Endodermal cell (in vitro differentiated cells): ENCODE data around the gene ANKRD29. TPM values are rescaled to one million over a fixed set of nuclear protein-coding genes. Genes with fewer than 3 reads are reported as not detected.

Source experiments
- DNase-seq: peaks from one replicate; pipeline ENCODE4 v3.0.0-alpha.2; 2017
- H3K27ac ChIP-seq: 2 replicates; pipeline ENCODE4 v1.5.1; 2013; ENCODE audit warnings: mild to moderate bottlenecking, low read depth, low read length, moderate library complexity
- H3K27me3 ChIP-seq: 2 replicates; pipeline ENCODE4 v1.6.1; 2013; ENCODE audit warnings: mild to moderate bottlenecking, low read length, moderate library complexity; ENCODE audit not compliant: insufficient read depth, control insufficient read depth, poor library complexity, severe bottlenecking
- H3K36me3 ChIP-seq: 2 replicates; pipeline ENCODE4 v1.7.0; 2013; ENCODE audit warnings: mild to moderate bottlenecking, low read length, moderate library complexity; ENCODE audit not compliant: control insufficient read depth, insufficient read depth
- H3K4me1 ChIP-seq: one replicate; pipeline ENCODE4 v1.7.0; 2013; ENCODE audit warnings: low read length; ENCODE audit not compliant: control insufficient read depth, insufficient read depth
- H3K4me3 ChIP-seq: 2 replicates; pipeline ENCODE4 v1.5.1; 2013; ENCODE audit warnings: mild to moderate bottlenecking, low read length, moderate library complexity
- H3K9ac ChIP-seq: 2 replicates; pipeline ENCODE4 v1.6.1; 2013; ENCODE audit warnings: mild to moderate bottlenecking, low read length, moderate library complexity; ENCODE audit not compliant: poor library complexity, severe bottlenecking; ENCODE audit errors: extremely low read depth
- H3K9me3 ChIP-seq: 2 replicates; pipeline ENCODE4 v1.6.1; 2013; ENCODE audit warnings: mild to moderate bottlenecking, low read length, moderate library complexity; ENCODE audit not compliant: control insufficient read depth
- H3K27ac Mint-ChIP-seq: 2 replicates; pipeline ENCODE4 v1.8.0; 2020; ENCODE audit warnings: mixed read lengths
- H3K27me3 Mint-ChIP-seq: 2 replicates; pipeline ENCODE4 v1.8.0; 2021; ENCODE audit warnings: mild to moderate bottlenecking, mixed read lengths; ENCODE audit not compliant: insufficient read depth
- H3K36me3 Mint-ChIP-seq: 2 replicates; pipeline ENCODE4 v1.8.0; 2020; ENCODE audit warnings: low read depth, mixed read lengths
- H3K4me1 Mint-ChIP-seq: 2 replicates; pipeline ENCODE4 v1.8.0; 2020; ENCODE audit warnings: mixed read lengths
- H3K4me3 Mint-ChIP-seq: 2 replicates; pipeline ENCODE4 v1.8.0; 2020; ENCODE audit warnings: mild to moderate bottlenecking, moderate library complexity, mixed read lengths
- H3K9me3 Mint-ChIP-seq: 2 replicates; pipeline ENCODE4 v1.8.0; 2020; ENCODE audit warnings: mild to moderate bottlenecking, mixed read lengths
- CTCF ChIP-seq: fragments of 200-600 bp; sonication (generic); conservative IDR thresholded peaks from 2 replicates; pipeline ENCODE4 v1.5.0; 2021; ENCODE audit warnings: antibody characterized with exemption, mild to moderate bottlenecking
- WGBS, 2 experiments: methylation state at CpG; one replicate each; pipeline versions ENCODE4 v1.1.5 to v1.1.7; 2013; ENCODE audit warnings: missing lambda C conversion rate in 2 of 2, mixed read lengths in 1 of 2; ENCODE audit not compliant: insufficient coverage in 1 of 2, insufficient read length in 1 of 2; 5-methylcytosine and 5-hydroxymethylcytosine counted together
- total RNA-seq, 2 donors: library from RNA; stranded (reverse); fragmentation: NEBNext Ultra II Directional in 1 of 2; extraction: Animal tissue kit (Norgen Biotek cat#: 25700) in 1 of 2; gene quantifications; 2 replicates in 1 of 2; 3 replicates in 1 of 2; pipeline ENCODE4 v1.2.1, GENCODE V29; 2021

The ANKRD29 gene
- total RNA-seq, 2 donors from 2014 or later = 0.44 to 0.73 TPM

- 0 to 1% methylated on average over 3 to 14 of the region's 14 CpGs for WGBS, 2 experiments
- Mint-ChIP-seq H3K9me3 (no peaks in the 10 kb centered on the region), H3K4me1 (peaks cover 16% of the 10 kb centered on the region), H3K27me3 (peaks cover 13% of the 10 kb centered on the region), H3K36me3 (no peaks in the 10 kb centered on the region), H3K27ac (peak overlapping the region; percentile 94), H3K4me3 (peak overlapping the region; percentile 86)
- Histone ChIP-seq H3K4me1 (no peaks in the 10 kb centered on the region), H3K36me3 (no peaks in the 10 kb centered on the region), H3K27ac (peak overlapping the region; percentile 99), H3K27me3 (no peaks in the 10 kb centered on the region), H3K9me3 (no peaks in the 10 kb centered on the region), H3K9ac (peak overlapping the region; percentile 96), H3K4me3 (peak overlapping the region; percentile 99)
- TF ChIP-seq CTCF = no peak
- no peak for DNase-seq
Observed at GRCh38 chr18:23585897-23586248, 76.8 kb downstream of the ANKRD29 start.

GRCh38 chr18:23585007-23585871, 77.5 kb downstream of the ANKRD29 start:
- DNase-seq = peak; percentile 66
- Histone ChIP-seq H3K27ac (no peak overlapping the region), H3K27me3 (no peaks in the 10 kb centered on the region), H3K9me3 (no peaks in the 10 kb centered on the region), H3K9ac (peak overlapping the region; percentile 96), H3K4me3 (peak overlapping the region; percentile 99), H3K4me1 (no peaks in the 10 kb centered on the region), H3K36me3 (peaks cover 5% of the 10 kb centered on the region)
- H3K27ac Mint-ChIP-seq = peak overlapping the region; percentile 94
- no peaks in the 10 kb centered on the region for H3K36me3 Mint-ChIP-seq
- H3K27me3 Mint-ChIP-seq = peaks cover 13% of the 10 kb centered on the region
- no peaks in the 10 kb centered on the region for H3K9me3 Mint-ChIP-seq
- H3K4me3 Mint-ChIP-seq = peak overlapping the region; percentile 86
- TF ChIP-seq CTCF = no peak
- H3K4me1 Mint-ChIP-seq = peaks cover 21% of the 10 kb centered on the region
- WGBS, 2 experiments = 31 to 38% methylated on average over 10 to 19 of the region's 19 CpGs

GRCh38 chr18:23584019-23584983, 78.4 kb downstream of the ANKRD29 start:
- no peaks in the 10 kb centered on the region for H3K4me1 ChIP-seq
- no peaks in the 10 kb centered on the region for H3K9me3 ChIP-seq
- H3K4me3 ChIP-seq = no peak overlapping the region
- H3K27ac ChIP-seq = peak overlapping the region; percentile 2
- no peaks in the 10 kb centered on the region for H3K9me3 Mint-ChIP-seq
- no peak overlapping the region for H3K9ac ChIP-seq
- no peaks in the 10 kb centered on the region for H3K36me3 Mint-ChIP-seq
- H3K4me1 Mint-ChIP-seq = peaks cover 22% of the 10 kb centered on the region
- no peaks in the 10 kb centered on the region for H3K27me3 ChIP-seq
- WGBS, 2 experiments = 85 to 95% methylated on average over 12 to 13 of the region's 13 CpGs
- no peak overlapping the region for H3K27ac Mint-ChIP-seq
- peak overlapping the region; percentile 86 for H3K4me3 Mint-ChIP-seq
- DNase-seq = no peak
- H3K27me3 Mint-ChIP-seq = peaks cover 13% of the 10 kb centered on the region
- H3K36me3 ChIP-seq = peaks cover 7% of the 10 kb centered on the region
- no peak for TF ChIP-seq CTCF
